ENCODE results near the gene SSC4D.
"Not testable (repeated sequence)": the region's sequence is repeated elsewhere in the genome, so short reads cannot be mapped to it uniquely, and the experiment has no call there.

Gene SSC4D

DNA sequence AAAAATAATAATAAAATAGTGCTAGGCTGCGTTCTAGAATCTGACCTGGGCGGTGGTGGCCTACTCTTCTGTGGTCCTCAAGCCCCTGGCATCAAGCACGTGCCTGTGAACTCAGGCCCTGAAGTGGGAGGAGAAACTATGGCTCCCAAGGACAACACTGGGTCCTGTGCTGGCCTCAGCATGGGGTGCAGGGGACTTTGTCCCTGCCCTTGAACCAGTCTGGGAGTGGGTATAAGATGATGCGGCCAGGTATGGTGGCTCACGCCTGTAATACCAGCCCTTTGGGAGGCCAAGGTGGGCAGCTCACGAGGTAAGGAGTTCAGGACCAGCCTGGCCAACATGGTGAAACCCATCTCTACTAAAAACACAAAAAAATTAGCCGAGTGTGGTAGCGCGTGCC, 20.7 kb upstream of the SSC4D start:
- no peak for DNase-seq (ENCODE audit: insufficient read length, low spot score)
- FAIRE-seq, result no peak
- TF ChIP-seq, protein P1, sequence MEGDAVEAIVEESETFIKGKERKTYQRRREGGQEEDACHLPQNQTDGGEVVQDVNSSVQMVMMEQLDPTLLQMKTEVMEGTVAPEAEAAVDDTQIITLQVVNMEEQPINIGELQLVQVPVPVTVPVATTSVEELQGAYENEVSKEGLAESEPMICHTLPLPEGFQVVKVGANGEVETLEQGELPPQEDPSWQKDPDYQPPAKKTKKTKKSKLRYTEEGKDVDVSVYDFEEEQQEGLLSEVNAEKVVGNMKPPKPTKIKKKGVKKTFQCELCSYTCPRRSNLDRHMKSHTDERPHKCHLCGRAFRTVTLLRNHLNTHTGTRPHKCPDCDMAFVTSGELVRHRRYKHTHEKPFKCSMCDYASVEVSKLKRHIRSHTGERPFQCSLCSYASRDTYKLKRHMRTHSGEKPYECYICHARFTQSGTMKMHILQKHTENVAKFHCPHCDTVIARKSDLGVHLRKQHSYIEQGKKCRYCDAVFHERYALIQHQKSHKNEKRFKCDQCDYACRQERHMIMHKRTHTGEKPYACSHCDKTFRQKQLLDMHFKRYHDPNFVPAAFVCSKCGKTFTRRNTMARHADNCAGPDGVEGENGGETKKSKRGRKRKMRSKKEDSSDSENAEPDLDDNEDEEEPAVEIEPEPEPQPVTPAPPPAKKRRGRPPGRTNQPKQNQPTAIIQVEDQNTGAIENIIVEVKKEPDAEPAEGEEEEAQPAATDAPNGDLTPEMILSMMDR (IDR thresholded peaks at IDR 0.05; ENCODE audit: insufficient read depth, missing control alignments), result no peak

DNA sequence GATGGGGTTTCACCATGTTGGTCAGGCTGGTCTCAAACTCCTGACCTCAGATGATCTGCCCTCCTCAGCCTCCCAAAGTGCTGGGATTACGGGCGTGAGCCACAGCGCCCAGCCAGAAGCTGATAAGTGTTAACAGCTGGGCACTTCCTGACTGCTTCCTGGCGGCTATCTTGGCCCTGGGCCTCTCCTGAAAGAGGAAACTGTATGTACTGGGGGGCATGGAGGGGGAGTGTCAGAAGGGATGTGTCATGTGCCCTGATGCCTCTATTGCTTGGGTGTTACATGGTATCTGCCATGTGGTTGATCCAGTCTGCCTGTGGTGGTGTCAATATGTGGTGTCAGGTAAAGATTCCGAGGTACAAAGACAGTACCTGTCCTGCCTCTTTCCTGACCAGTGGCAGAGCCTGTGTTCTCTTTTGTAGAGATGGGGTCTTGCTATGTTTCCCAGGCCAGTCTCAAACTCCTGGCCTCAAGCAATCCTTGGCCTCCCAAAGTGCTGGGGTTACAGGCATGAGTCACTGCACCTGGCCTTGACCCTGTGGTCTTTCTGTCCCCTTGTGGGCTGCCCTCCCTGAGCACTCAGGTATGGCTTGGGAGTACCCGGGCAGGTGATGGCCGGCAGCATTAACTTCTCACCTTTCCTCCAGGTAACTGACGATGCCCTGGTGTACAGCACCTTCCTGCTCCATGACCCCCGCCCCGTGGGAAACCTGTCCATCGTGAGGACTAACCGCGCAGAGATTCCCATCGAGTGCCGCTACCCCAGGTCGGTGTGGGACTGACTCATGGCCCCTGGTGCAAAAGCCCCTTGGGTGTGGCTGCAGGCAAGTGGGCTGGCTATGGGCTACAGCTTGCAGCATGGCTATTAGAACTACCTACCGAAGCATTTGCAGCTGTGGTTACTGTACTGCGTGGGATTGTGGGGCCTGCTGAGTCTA, 19.6 kb upstream of the SSC4D start:
- FAIRE-seq (no peak), DNase-seq (ENCODE audit: insufficient read length, low spot score) (no peak)
- TF ChIP-seq, protein P1 (IDR thresholded peaks at IDR 0.05; ENCODE audit: insufficient read depth, missing control alignments), result no peak

DNA sequence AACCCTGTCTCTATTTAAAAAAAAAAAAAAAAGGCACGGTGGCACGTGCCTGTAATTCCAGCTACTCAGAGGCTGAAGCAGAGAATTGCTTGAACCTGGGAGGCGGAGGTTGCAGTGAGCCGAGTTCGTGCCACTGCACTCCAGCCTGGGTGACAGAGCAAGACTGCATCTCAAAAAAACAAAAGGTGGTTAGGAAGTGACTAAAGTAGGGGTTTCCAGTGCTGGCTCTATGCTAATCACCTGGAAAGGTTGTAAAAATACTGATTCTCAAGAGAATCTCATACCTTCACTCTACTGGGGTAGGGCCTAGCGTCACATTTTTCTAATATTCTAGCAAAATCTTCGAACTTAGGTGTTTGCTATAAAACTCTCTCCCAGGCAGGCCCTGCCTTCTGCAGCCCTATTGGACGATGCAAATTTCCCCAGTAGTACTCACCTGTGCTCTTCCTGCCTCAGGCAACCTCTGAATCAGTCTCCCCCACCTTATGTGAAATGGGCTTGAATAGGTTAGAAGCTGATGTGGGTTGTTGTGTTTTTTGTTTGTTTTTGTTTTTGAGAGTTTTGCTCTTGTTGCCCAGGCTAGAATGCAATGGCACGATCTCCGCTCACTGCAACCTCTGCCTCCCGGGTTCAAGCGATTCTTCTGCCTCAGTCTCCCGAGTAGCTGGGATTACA, 18.8 kb upstream of the SSC4D start:
- DNase-seq (ENCODE audit: insufficient read length, low spot score) (no peak), FAIRE-seq (no peak)

DNA sequence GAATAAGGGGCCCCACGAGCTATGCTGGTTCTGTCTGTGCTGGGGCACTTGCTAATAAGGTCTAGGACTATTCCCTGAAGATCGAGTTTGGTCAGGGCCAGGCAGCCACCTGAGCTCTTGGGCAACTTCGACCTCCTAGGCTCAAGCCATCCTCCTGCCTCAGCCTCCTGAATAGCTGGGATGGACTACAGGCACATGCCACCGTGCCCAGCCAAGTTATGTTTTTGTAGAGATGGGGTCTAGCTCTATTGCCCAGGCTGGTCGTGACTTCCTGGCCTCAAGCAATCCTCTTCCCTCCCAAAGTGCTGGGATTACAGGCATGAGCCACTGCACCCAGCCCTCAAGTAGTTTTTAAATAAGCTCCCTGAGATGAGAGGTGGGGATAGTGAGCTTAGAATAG, 18.1 kb upstream of the SSC4D start:
- TF ChIP-seq, protein P1 (IDR thresholded peaks at IDR 0.05; ENCODE audit: insufficient read depth, missing control alignments), result no peak
- FAIRE-seq (no peak), DNase-seq (ENCODE audit: insufficient read length, low spot score) (no peak)

More for the DNA sequence above, 18.8 kb upstream of the SSC4D start:
- TF ChIP-seq, protein P1 (IDR thresholded peaks at IDR 0.05; ENCODE audit: insufficient read depth, missing control alignments), result no peak

DNA sequence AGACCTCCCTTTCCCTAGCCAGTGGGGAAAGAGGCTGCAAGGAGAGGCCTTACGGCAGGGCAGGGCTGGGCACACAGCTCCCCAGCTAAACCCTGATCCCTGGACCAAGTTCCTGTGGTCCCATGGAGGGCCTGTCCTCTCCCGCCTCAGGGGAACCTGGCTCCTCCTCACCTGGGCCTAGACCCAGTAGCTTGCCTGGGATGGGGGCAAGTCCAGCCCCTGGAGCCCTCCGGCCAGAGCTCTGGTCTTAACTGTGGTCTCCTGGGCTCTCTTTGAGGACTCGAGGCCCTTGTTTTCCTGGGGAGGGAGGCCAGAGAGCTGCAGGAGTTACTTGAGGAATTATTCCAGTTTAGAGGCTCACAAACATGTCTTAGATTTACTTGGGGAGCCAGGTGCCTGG, 16.7 kb upstream of the SSC4D start:
- FAIRE-seq (no peak), DNase-seq (ENCODE audit: insufficient read length, low spot score) (no peak)
- TF ChIP-seq, protein P1 (IDR thresholded peaks at IDR 0.05; ENCODE audit: insufficient read depth, missing control alignments), result no peak

DNA sequence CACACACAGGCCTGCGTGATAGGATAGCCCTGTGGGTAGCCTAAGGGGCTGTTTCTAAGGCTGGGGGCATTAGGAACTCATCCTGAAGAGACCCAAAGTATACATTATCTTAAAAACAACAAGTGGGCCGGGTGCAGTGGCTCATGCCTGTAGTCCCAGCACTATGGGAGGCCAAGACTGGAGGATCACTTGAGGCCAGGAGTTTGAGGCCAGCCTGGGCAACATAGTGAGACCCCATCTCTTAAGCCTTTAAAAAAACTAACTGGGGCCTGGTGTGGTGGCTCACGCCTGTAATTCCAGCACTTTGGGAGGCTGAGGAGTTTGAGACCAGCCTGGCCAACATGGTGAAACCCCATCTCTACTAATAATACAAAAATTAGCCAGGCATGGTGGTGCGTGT, 16.1 kb upstream of the SSC4D start:
- DNase-seq (ENCODE audit: insufficient read length, low spot score), result not testable (repeated sequence)

DNA sequence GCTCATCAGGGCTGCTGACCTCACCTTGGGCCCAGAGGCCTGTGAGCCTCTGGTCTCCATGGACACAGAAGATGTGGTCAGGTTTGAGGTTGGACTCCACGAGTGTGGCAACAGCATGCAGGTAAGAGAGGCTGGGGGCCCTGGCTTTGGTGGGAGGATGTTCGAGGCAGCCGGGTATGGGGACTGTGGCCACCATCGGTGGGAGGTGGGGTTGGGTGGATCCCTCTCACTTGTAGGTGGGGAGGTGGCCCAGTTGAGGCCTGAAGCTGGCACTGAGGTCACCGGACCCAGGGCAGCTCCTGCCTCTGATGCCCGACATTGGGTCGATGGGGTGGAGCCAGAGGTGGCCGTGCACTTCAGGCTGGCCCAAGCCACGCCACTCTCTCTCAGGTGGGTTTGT, 15.7 kb upstream of the SSC4D start:
- TF ChIP-seq, protein P1 (IDR thresholded peaks at IDR 0.05; ENCODE audit: insufficient read depth, missing control alignments), result no peak
- FAIRE-seq (no peak), DNase-seq (ENCODE audit: insufficient read length, low spot score) (no peak)

More for the DNA sequence above, 16.1 kb upstream of the SSC4D start:
- FAIRE-seq, result not testable (repeated sequence)

All from D721Med (cell line).